ENCODE results near the gene MEIS1.
A peak's percentile ranks its signal among the peaks of the same experiment; 100 is the strongest.

MEIS1 gene

DNA sequence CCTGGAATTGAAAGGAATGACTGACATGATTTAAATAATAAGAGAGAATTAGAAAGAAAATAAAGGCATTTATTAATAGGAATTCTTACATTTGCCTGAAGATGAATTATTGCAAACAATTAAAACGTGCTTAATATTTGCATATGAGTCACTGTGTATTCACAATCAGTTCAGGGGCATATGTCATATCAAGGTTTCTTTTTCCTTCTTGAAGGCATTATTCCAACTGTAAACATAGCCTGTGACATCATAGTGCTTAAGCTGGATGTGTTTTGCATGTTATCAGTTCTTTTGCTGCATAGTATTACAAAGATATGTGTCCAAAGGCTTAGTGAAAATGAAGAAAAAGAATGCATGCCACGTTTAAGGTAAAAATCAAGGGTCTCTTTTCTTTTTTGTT lies 80.8 kb downstream of the MEIS1 start:
- peak; percentile 58 for DNase-seq

- DNase-seq, result no peak
These were observed 81.6 kb downstream of the MEIS1 start for GRCh38 chr2:66516499-66516898.

- DNase-seq, result no peak
These were observed 82.8 kb downstream of the MEIS1 start for GRCh38 chr2:66517772-66518171.

GRCh38 chr2:66519264-66519843 lies 84.4 kb downstream of the MEIS1 start:
- no peak for DNase-seq

GRCh38 chr2:66521291-66521922 lies 86.5 kb downstream of the MEIS1 start:
- DNase-seq, result no peak

DNA sequence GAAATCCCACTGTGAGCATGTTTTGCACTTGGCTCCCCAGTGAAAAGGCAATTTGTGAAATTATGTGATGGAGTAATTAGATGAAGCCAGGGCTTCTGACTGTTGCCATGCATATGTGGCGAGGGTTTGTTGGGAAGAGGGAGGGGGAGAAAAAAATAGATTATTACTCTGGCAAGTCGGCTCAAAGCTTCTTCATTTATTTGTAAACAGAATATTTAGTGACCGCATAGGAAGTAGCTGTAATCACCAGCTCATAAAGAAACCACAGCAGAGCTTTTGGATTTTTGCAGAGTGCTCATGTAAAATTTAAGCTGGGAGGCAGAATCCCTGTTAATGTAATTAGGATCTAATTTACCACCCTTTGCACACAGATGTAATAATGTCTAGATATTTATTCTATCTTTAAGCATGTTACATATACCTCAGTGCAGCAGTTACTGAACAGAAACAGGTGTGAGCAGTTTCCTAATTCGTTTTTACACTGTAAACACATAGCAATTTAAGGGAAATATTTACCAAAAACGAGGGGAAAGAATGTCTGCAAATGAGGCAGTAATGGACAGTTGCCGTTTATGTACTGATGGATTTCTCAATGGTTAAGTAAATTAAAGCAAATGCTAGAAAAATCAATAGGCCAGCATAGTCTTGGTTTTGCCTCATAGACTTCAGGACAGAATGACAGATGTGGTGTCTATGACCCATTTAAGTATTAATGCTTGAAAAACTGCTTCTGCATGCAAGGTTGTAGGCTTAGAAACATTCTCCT lies 87.9 kb downstream of the MEIS1 start:
- no peak for DNase-seq

GRCh38 chr2:66523377-66523969 lies 88.5 kb downstream of the MEIS1 start:
- DNase-seq, result no peak

DNA sequence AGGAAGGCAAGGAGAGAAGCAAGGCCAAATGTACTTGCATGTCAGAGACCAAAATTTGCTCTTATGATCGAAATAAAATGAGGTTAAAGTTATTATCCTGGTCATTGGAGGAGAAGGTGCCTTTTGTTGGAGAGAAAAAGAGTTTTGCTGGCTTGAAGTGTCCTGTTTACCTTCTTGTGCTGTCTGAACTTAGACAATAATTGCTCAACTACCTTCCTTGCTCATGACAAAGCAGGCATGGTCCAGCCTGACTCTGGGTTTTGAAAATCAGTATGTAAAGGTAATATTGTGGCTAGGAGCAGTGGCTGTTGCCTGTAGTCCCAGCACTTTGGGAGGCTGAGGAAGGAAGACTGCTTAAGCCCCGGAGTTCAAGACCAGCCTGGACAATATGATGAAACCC lies 89.1 kb downstream of the MEIS1 start:
- DNase-seq, result no peak

DNA sequence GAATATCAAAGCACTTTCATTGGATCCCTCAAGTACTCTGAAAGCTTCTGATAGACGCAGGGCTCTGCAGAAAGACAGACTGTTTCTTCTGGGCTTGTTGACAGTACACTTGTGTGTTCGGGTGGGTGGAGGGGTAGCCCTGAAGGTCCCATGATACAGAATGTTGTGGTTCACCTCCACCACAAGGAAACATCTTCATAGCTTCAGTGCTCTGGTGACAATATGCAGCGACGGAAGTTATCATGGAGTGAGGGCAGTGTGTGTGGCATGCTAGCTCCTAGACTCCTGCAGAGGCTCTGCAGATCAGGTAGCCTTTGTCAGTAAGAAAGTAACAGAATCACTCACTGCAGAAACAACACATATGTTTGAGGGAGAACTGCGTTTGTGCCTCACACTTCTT lies 90.7 kb downstream of the MEIS1 start:
- no peak for DNase-seq

DNA sequence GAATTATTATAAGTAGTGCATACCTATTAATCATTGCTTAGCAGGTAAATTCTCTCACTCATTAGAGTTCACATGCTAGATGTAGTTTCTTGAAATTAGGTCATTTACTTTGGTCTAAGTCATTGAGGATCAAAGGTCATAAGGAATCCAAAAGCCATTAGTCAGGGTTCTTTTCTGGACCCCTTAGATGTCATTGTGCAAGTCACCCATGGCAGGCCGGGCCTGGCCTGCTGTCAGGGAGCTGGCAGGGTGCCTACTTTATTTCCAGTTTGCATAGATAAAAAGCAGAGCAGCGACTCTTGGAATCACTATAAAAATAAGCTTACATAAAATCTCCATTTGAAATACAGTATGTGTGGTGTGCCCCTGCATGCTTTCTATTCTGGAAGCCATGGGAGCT lies 91.3 kb downstream of the MEIS1 start:
- DNase-seq, result no peak

GRCh38 chr2:66528974-66529724 lies 94.2 kb downstream of the MEIS1 start:
- no peak for DNase-seq

DNA sequence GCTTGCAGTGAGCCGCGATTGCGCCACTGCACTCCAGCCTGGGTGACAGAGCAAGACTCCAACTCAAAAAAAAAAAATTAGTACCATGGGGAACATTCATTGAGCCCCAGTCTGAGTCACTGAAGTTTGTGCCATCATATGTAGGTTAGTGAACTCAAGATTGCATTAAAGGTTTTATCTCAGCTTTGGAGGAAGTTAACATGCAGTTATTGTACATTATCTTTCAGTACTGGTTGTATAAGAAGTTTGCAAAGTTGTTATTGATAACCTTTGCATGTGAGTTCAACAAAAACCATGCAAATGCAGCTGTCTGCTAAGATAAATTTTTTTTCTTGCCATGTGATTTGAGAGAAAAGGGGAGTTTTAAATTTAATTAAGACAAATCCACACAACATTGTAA lies 95.7 kb downstream of the MEIS1 start:
- no peak for DNase-seq

GRCh38 chr2:66531155-66531554 lies 96.2 kb downstream of the MEIS1 start:
- no peak for DNase-seq

DNA sequence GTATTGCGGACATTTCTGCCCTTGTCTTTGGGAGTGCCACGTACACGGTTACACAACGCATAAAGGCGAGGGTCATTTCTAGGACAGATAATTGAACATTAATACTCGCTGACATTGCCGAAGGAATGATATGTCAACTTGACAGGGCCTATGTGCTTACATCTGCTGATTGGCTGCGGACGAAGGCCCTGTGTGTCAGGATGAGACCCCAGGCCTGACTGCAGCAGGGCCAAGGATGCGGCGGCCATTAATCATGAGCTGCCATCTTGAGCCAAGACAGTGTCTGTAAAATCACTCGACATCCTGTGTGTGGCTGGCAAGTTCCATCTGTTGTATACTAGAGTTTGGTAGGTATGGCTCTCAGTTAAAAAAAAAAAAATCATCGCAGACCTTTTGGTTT lies 96.6 kb downstream of the MEIS1 start:
- no peak for DNase-seq

GRCh38 chr2:66532972-66533868 lies 98.3 kb downstream of the MEIS1 start:
- DNase-seq, result no peak

- no peak for DNase-seq
These were observed 99.5 kb downstream of the MEIS1 start for GRCh38 chr2:66534461-66534860.

- no peak for DNase-seq
These were observed 100.8 kb downstream of the MEIS1 start for GRCh38 chr2:66535574-66536289.

GRCh38 chr2:66536290-66536673 lies 101.4 kb downstream of the MEIS1 start:
- DNase-seq, result no peak

- DNase-seq, result no peak
These were observed 102.1 kb downstream of the MEIS1 start for GRCh38 chr2:66536997-66537396.

GRCh38 chr2:66538291-66538690 lies 103.4 kb downstream of the MEIS1 start:
- DNase-seq, result no peak

GRCh38 chr2:66539452-66539851 lies 104.5 kb downstream of the MEIS1 start:
- DNase-seq, result no peak

DNA sequence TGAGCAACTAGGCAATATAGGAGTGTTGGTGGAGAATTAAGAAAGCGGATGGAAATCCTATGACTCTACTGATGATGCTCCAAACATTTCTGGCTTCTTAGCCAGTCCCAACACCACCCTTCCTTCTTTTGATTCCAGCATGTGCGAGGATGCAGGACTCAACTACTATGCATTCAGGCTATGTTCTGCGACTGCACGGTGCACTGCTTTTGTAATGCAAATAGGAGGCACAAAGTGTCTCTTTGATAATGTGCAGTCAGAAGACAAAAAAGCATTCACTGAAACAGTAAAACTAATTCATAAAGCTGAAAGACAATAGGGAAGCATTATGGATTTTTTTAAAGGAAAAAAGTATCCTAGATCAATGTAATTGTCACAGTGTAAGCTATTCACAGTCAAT lies 106.7 kb downstream of the MEIS1 start:
- no peak for DNase-seq

Measured in NCI-H1048 (cell line).